ENCODE measurements around the gene ZBTB16. TPM values are rescaled to one million over a fixed set of nuclear protein-coding genes. Genes with fewer than 3 reads are reported as not detected.

Gene ZBTB16
- total RNA-seq, 1 donor from 2014 or later = 0.17 TPM

GRCh38 chr11:114181752-114182151 is 122.2 kb downstream of the ZBTB16 start:
- H3K4me3 ChIP-seq (ENCODE audit: low read depth, low read length) = no peak overlapping the region
- TF ChIP-seq CTCF (conservative IDR thresholded peaks at IDR 0.05; ENCODE audit: low read depth, low read length) = no peak
- no peak for DNase-seq (ENCODE audit: low read depth)

- H3K4me3 ChIP-seq (ENCODE audit: low read depth, low read length) = no peak overlapping the region
- DNase-seq (ENCODE audit: low read depth) = no peak
- no peak for TF ChIP-seq CTCF (conservative IDR thresholded peaks at IDR 0.05; ENCODE audit: low read depth, low read length)
Measured at GRCh38 chr11:114182471-114183043, 123.0 kb downstream of the ZBTB16 start.

- DNase-seq (ENCODE audit: low read depth) = no peak
- no peak for TF ChIP-seq CTCF (conservative IDR thresholded peaks at IDR 0.05; ENCODE audit: low read depth, low read length)
Measured at GRCh38 chr11:114183044-114183511, 123.6 kb downstream of the ZBTB16 start.

GRCh38 chr11:114185436-114185835 is 125.9 kb downstream of the ZBTB16 start:
- no peak overlapping the region for H3K4me3 ChIP-seq (ENCODE audit: low read depth, low read length)
- no peak for TF ChIP-seq CTCF (conservative IDR thresholded peaks at IDR 0.05; ENCODE audit: low read depth, low read length)
- no peak for DNase-seq (ENCODE audit: low read depth)

More at GRCh38 chr11:114183044-114183511, 123.6 kb downstream of the ZBTB16 start:
- H3K4me3 ChIP-seq (ENCODE audit: low read depth, low read length) = no peak overlapping the region

GRCh38 chr11:114187173-114187572 is 127.7 kb downstream of the ZBTB16 start:
- H3K4me3 ChIP-seq (ENCODE audit: low read depth, low read length) = no peak overlapping the region
- no peak for DNase-seq (ENCODE audit: low read depth)
- TF ChIP-seq CTCF (conservative IDR thresholded peaks at IDR 0.05; ENCODE audit: low read depth, low read length) = no peak

- H3K4me3 ChIP-seq (ENCODE audit: low read depth, low read length) = no peak overlapping the region
- no peak for TF ChIP-seq CTCF (conservative IDR thresholded peaks at IDR 0.05; ENCODE audit: low read depth, low read length)
- no peak for DNase-seq (ENCODE audit: low read depth)
Measured at GRCh38 chr11:114188851-114189570, 129.5 kb downstream of the ZBTB16 start.

Measured in epithelial cell of proximal tubule (primary cell).